ENCODE data around the gene DCTD.

DNA sequence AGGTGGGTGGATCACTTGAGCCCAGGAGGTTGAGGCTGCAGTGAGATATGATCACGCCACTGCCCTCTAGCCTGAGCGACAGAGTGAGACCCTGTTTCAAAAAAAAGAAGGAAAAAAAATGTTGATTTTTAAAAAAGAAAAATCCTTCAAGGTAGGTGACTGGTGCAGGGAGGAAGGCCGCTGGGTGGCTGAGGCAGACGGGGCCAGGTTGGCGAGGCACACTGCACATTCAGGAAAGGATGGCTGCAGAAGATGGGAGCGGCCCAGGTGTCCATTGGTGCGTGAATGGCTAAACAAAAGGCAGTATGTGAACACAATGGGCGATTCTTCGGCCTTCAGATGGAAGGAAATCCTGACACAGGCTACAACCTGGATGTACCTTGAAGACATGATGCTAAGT is 30.4 kb downstream of the DCTD start:
- TF ChIP-seq POLR2A (IDR thresholded peaks at IDR 0.05; ENCODE audit: low read length) = no peak
- no peak for TF ChIP-seq GATA1 (IDR thresholded peaks at IDR 0.05; ENCODE audit: low read depth, low read length)
